Osteoblast (primary cell): ENCODE measurements around the gene HCN3. TPM values are rescaled to one million over a fixed set of nuclear protein-coding genes. Genes with fewer than 3 reads are reported as not detected.
"Not testable (repeated sequence)": the region's sequence is repeated elsewhere in the genome, so short reads cannot be mapped to it uniquely, and the experiment has no call there.

Experiments used
- DNase-seq: peaks from one replicate; pipeline ENCODE4 v3.0.0; 2011; ENCODE audit warnings: low spot score, mixed read lengths; ENCODE audit not compliant: insufficient read length; ENCODE audit errors: missing footprints
- H2AFZ ChIP-seq: 2 replicates; pipeline ENCODE4 v1.6.0; 2011; ENCODE audit warnings: mild to moderate bottlenecking, low read length
- H3K27ac ChIP-seq: 2 replicates; pipeline ENCODE4 v1.5.1; 2011; ENCODE audit warnings: mild to moderate bottlenecking, low read depth, low read length, moderate library complexity
- H3K27me3 ChIP-seq: 2 replicates; pipeline ENCODE4 v1.6.0; 2012; ENCODE audit warnings: mild to moderate bottlenecking, control low read depth, inconsistent platforms, low read length, moderate library complexity; ENCODE audit not compliant: insufficient read depth
- H3K36me3 ChIP-seq: 2 replicates; pipeline ENCODE4 v1.5.1; 2011; ENCODE audit warnings: mild to moderate bottlenecking, low read length, control low read depth, moderate library complexity; ENCODE audit not compliant: insufficient read depth
- H3K4me1 ChIP-seq: 2 replicates; pipeline ENCODE4 v1.5.1; 2011; ENCODE audit warnings: mild to moderate bottlenecking, low read length, control low read depth, moderate library complexity; ENCODE audit not compliant: insufficient read depth
- H3K4me2 ChIP-seq: 2 replicates; pipeline ENCODE4 v1.6.0; 2011; ENCODE audit warnings: mild to moderate bottlenecking, low read length; ENCODE audit not compliant: insufficient read depth
- H3K4me3 ChIP-seq: fragments of 200-600 bp; sonication (generic); 3 replicates; pipeline ENCODE4 v1.5.1; 2012; ENCODE audit warnings: mild to moderate bottlenecking, low read length, inconsistent platforms; ENCODE audit not compliant: insufficient read depth
- H3K79me2 ChIP-seq: 2 replicates; pipeline ENCODE4 v1.6.0; 2012; ENCODE audit warnings: mild to moderate bottlenecking, low read length, control low read depth, inconsistent platforms; ENCODE audit not compliant: insufficient read depth
- H3K9me3 ChIP-seq: 2 replicates; pipeline ENCODE4 v1.5.1; 2011; ENCODE audit warnings: low read depth, low read length, control low read depth
- H4K20me1 ChIP-seq: 2 replicates; pipeline ENCODE4 v1.6.0; 2012; ENCODE audit warnings: mild to moderate bottlenecking, low read length, control low read depth; ENCODE audit not compliant: insufficient read depth
- total RNA-seq: library from RNA; depleted of rRNA; stranded (reverse); fragments of >200 nt; gene quantifications from 2 replicates; pipeline ENCODE4 v1.2.3, GENCODE V29; 2012
- TF ChIP-seq, protein P1 (sequence below): IDR thresholded peaks from 2 replicates; pipeline ENCODE4 v1.5.1; 2011; ENCODE audit warnings: mild to moderate bottlenecking, low read depth, low read length, moderate library complexity; ENCODE audit errors: extremely low read depth

HCN3 gene
- 2.5 and 2.9 TPM in 2 replicates for total RNA-seq

DNA sequence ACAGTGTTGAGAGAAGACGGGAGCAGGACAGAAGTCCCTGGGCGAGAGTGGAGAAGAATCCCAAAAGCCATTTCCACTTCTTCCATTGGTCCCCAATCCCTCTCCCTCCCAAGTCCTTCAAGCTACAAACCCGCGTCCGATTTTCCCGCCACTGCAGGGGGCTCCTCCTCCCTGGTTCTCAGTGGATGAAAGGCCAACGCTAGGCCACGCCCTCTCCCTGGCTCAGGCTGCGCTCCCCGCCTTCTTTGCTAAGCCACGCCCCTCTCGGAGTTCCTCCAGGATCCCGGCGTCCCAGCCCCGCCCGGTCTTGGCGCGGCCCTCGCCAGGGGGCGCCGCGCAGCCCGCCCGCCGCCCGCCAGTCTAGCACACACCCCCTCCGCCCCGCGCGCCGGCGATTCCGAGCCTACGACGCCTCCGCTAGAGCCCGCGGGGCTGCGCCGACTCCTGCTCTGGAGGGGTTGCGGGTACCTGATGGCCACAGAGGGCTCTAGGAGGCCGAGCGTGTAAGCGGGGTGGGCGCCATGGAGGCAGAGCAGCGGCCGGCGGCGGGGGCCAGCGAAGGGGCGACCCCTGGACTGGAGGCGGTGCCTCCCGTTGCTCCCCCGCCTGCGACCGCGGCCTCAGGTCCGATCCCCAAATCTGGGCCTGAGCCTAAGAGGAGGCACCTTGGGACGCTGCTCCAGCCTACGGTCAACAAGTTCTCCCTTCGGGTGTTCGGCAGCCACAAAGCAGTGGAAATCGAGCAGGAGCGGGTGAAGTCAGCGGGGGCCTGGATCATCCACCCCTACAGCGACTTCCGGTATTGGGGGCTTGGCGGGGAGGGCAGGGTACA lies at the start of gene HCN3:
Gene HCN3 (plus strand): TSS at position 394 of the 832 bp plus-strand sequence. CDS start 128 bp downstream, at position 522.
- Histone ChIP-seq H3K4me3 (peak within 1 kb of the TSS; percentile 81), H3K4me1 (peaks cover 20% of the 10 kb centered on the region), H4K20me1 (peaks cover 4% of the 10 kb centered on the region), H3K9me3 (no peaks in the 10 kb centered on the region), H3K79me2 (peaks cover 12% of the 10 kb centered on the region), H3K36me3 (no peaks in the 10 kb centered on the region), H2AFZ (peak within 1 kb of the TSS; percentile 94), H3K27ac (no peak within 1 kb of the TSS), H3K4me2 (peak within 1 kb of the TSS; percentile 94), H3K27me3 (no peaks in the 10 kb centered on the region)
- TF ChIP-seq, protein P1, sequence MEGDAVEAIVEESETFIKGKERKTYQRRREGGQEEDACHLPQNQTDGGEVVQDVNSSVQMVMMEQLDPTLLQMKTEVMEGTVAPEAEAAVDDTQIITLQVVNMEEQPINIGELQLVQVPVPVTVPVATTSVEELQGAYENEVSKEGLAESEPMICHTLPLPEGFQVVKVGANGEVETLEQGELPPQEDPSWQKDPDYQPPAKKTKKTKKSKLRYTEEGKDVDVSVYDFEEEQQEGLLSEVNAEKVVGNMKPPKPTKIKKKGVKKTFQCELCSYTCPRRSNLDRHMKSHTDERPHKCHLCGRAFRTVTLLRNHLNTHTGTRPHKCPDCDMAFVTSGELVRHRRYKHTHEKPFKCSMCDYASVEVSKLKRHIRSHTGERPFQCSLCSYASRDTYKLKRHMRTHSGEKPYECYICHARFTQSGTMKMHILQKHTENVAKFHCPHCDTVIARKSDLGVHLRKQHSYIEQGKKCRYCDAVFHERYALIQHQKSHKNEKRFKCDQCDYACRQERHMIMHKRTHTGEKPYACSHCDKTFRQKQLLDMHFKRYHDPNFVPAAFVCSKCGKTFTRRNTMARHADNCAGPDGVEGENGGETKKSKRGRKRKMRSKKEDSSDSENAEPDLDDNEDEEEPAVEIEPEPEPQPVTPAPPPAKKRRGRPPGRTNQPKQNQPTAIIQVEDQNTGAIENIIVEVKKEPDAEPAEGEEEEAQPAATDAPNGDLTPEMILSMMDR, result peak; percentile 41
- DNase-seq, result peak; percentile 100

DNA sequence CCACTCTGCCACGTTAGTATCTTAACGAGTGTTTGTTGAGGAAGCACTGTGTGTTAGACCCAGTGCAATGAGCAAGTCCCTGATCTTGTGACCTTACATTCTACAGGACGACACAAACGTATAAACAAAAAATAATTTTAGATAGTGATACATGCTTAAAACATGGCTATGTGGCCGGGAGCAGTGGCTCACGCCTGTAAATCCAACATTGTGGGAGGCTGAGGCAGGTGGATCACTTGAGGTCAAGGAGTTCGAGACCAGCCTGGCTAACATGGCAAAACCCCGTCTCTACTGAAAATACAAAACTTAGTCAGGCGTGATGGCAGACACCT lies 49.2 kb upstream of the HCN3 start:
- no peak for DNase-seq

DNA sequence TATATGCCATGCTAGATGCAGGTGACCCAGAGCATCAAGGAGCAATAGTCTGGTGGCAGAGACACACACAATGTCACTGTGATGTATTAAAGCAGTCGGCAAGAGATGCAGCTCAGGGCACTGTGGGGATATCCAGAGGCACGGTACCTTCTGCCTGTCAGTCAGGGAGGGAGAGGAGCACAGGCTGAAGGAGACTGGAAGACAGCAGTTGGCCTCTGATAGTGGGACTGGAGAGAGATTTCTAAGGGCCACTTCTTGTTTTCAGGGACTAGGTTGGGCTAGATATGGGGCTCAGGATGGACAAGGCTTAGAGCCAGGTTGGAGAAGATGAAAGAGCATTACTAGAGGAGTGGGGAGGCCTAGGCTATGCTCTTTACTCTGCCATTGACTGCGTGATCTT lies 46.0 kb upstream of the HCN3 start:
- H3K9me3 ChIP-seq, H3K36me3 ChIP-seq, H3K4me3 ChIP-seq, H2AFZ ChIP-seq, H3K27ac ChIP-seq, H4K20me1 ChIP-seq, H3K27me3 ChIP-seq, H3K79me2 ChIP-seq, H3K4me2 ChIP-seq: not testable (repeated sequence)
- peak; percentile 2 for DNase-seq
- peaks cover 29% of the 10 kb centered on the region for H3K4me1 ChIP-seq

More for the DNA sequence above, 49.2 kb upstream of the HCN3 start:
- TF ChIP-seq, protein P1, result no peak
- H3K4me2 ChIP-seq, result peak overlapping the region; percentile 97
- H2AFZ ChIP-seq, result peak overlapping the region; percentile 97
- H3K27me3 ChIP-seq, result no peaks in the 10 kb centered on the region
- no peaks in the 10 kb centered on the region for H3K36me3 ChIP-seq
- H4K20me1 ChIP-seq, result peaks cover 2% of the 10 kb centered on the region
- H3K9me3 ChIP-seq, result no peaks in the 10 kb centered on the region
- H3K4me1 ChIP-seq, result peaks cover 52% of the 10 kb centered on the region
- peak overlapping the region; percentile 91 for H3K27ac ChIP-seq
- peaks cover 16% of the 10 kb centered on the region for H3K79me2 ChIP-seq
- H3K4me3 ChIP-seq, result peak overlapping the region; percentile 82

- peak; percentile 42 for DNase-seq
- not testable (repeated sequence) for H2AFZ ChIP-seq, H3K27me3 ChIP-seq, H3K79me2 ChIP-seq, H3K4me2 ChIP-seq, H4K20me1 ChIP-seq, H3K9me3 ChIP-seq, H3K4me3 ChIP-seq
- Histone ChIP-seq H3K36me3 (peaks cover 11% of the 10 kb centered on the region), H3K4me1 (peaks cover 21% of the 10 kb centered on the region), H3K27ac (peak overlapping the region; percentile 62)
Observed at GRCh38 chr1:155232001-155232978, 45.0 kb upstream of the HCN3 start.

GRCh38 chr1:155233502-155233901 lies 43.8 kb upstream of the HCN3 start:
- H3K27ac ChIP-seq, H3K79me2 ChIP-seq, H3K4me2 ChIP-seq, H4K20me1 ChIP-seq, H3K4me3 ChIP-seq, DNase-seq, H3K9me3 ChIP-seq, H2AFZ ChIP-seq, H3K27me3 ChIP-seq: not testable (repeated sequence)
- Histone ChIP-seq H3K4me1 (peaks cover 15% of the 10 kb centered on the region), H3K36me3 (peaks cover 15% of the 10 kb centered on the region)

DNA sequence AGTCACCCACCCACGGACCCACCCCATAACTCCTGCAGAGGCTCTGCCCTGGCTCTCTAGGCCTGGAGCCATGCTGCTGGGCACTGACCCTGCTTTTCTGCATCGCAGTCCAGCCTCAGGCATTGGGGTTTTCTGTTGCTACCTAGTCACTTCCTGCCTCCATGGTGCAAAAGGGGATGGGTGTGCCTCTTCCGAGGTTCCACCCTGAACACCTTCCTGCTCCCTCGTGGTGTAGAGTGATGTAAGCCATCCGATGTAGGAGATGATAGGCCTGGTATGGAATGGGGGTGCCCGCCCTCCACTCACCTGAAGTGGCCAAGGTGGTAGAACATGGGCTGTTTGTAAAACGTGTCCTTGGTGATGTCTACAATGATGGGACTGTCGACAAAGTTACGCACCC lies 41.9 kb upstream of the HCN3 start:
- H3K4me3 ChIP-seq, H3K27ac ChIP-seq, H2AFZ ChIP-seq, H3K27me3 ChIP-seq, H3K4me2 ChIP-seq, H3K79me2 ChIP-seq, H4K20me1 ChIP-seq, H3K9me3 ChIP-seq, DNase-seq: not testable (repeated sequence)
- Histone ChIP-seq H3K36me3 (peaks cover 15% of the 10 kb centered on the region), H3K4me1 (peaks cover 15% of the 10 kb centered on the region)
